ENCODE results near the gene HOXA7. TPM values are rescaled to one million over a fixed set of nuclear protein-coding genes. Genes with fewer than 3 reads are reported as not detected.

Gene HOXA7
- polyA plus RNA-seq, 1 of the 3 experiments (the other 2 are of a cell fraction), result not detected

- TF ChIP-seq, protein P1, sequence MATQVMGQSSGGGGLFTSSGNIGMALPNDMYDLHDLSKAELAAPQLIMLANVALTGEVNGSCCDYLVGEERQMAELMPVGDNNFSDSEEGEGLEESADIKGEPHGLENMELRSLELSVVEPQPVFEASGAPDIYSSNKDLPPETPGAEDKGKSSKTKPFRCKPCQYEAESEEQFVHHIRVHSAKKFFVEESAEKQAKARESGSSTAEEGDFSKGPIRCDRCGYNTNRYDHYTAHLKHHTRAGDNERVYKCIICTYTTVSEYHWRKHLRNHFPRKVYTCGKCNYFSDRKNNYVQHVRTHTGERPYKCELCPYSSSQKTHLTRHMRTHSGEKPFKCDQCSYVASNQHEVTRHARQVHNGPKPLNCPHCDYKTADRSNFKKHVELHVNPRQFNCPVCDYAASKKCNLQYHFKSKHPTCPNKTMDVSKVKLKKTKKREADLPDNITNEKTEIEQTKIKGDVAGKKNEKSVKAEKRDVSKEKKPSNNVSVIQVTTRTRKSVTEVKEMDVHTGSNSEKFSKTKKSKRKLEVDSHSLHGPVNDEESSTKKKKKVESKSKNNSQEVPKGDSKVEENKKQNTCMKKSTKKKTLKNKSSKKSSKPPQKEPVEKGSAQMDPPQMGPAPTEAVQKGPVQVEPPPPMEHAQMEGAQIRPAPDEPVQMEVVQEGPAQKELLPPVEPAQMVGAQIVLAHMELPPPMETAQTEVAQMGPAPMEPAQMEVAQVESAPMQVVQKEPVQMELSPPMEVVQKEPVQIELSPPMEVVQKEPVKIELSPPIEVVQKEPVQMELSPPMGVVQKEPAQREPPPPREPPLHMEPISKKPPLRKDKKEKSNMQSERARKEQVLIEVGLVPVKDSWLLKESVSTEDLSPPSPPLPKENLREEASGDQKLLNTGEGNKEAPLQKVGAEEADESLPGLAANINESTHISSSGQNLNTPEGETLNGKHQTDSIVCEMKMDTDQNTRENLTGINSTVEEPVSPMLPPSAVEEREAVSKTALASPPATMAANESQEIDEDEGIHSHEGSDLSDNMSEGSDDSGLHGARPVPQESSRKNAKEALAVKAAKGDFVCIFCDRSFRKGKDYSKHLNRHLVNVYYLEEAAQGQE (IDR thresholded peaks at IDR 0.05; ENCODE audit: low read depth, low read length), result no peak
- TF ChIP-seq ELF1 (IDR thresholded peaks at IDR 0.05) (no peak), NRF1 (IDR thresholded peaks at IDR 0.05; ENCODE audit: low read depth, low read length) (no peak)
These were observed 44.1 kb downstream of the HOXA7 start (continued) for GRCh38 chr7:27112361-27112760.

- ChIA-PET CTCF (interaction anchor here (0.7 kb wide), 1 partner anchor 742 kb away, joined by 3 read pairs; no protein-coding TSS in a partner anchor), POLR2A (no interaction called here)
- H4K20me1 ChIP-seq (ENCODE audit: insufficient read depth), result no peaks in the 10 kb centered on the region
- DNase-seq, result no peak
- H3K4me2 ChIP-seq, result no peak overlapping the region
- H3F3A ChIP-seq (replicated peaks; ENCODE audit: insufficient read depth), result peaks cover 5% of the 10 kb centered on the region
- peaks cover 94% of the 10 kb centered on the region for H3K27me3 ChIP-seq (ENCODE audit: insufficient read depth)
- no peaks in the 10 kb centered on the region for H3K9me2 ChIP-seq
- 2% methylated on average over 4 of the region's 4 CpGs for WGBS (ENCODE audit: low lambda C conversion rate)
- TF ChIP-seq, protein P2, sequence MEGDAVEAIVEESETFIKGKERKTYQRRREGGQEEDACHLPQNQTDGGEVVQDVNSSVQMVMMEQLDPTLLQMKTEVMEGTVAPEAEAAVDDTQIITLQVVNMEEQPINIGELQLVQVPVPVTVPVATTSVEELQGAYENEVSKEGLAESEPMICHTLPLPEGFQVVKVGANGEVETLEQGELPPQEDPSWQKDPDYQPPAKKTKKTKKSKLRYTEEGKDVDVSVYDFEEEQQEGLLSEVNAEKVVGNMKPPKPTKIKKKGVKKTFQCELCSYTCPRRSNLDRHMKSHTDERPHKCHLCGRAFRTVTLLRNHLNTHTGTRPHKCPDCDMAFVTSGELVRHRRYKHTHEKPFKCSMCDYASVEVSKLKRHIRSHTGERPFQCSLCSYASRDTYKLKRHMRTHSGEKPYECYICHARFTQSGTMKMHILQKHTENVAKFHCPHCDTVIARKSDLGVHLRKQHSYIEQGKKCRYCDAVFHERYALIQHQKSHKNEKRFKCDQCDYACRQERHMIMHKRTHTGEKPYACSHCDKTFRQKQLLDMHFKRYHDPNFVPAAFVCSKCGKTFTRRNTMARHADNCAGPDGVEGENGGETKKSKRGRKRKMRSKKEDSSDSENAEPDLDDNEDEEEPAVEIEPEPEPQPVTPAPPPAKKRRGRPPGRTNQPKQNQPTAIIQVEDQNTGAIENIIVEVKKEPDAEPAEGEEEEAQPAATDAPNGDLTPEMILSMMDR (IDR thresholded peaks at IDR 0.05), result no peak
- no peak for TF ChIP-seq MAX (IDR thresholded peaks at IDR 0.05; ENCODE audit: low read depth)
- TF ChIP-seq YY1 (IDR thresholded peaks at IDR 0.05; ENCODE audit: low read depth), result no peak
- no peak for TF ChIP-seq POLR2AphosphoS5 (IDR thresholded peaks at IDR 0.05; ENCODE audit: low read depth, low read length)
- TF ChIP-seq GABPA (IDR thresholded peaks at IDR 0.05; ENCODE audit: low read depth), result no peak
- no peak for TF ChIP-seq MEF2A (IDR thresholded peaks at IDR 0.05; ENCODE audit: borderline replicate concordance, low read depth)
- no peak for TF ChIP-seq IRF3 (IDR thresholded peaks at IDR 0.05; ENCODE audit: low read depth, low read length)
- no peak for TF ChIP-seq GATA2 (CRISPR knock-in tag; IDR thresholded peaks at IDR 0.05)
- no peak for TF ChIP-seq EZH2phosphoT487 (IDR thresholded peaks at IDR 0.05; ENCODE audit: borderline replicate concordance, low read depth)
- TF ChIP-seq TCF12 (IDR thresholded peaks at IDR 0.05), result no peak
- H3K27ac ChIP-seq (ENCODE audit: low read depth in 2 of 2, low read length in 1 of 2), result no peak overlapping the region
- no peak overlapping the region for H2AFZ ChIP-seq (ENCODE audit: low read depth)
- H3K9me3 ChIP-seq, result no peaks in the 10 kb centered on the region
- no peak overlapping the region for H3K9ac ChIP-seq
- no peak overlapping the region for H3K4me3 ChIP-seq (ENCODE audit: low read depth in 2 of 2, low read length in 1 of 2)
- no peaks in the 10 kb centered on the region; a peak in 1 of 4 replicates for H3K4me1 ChIP-seq (ENCODE audit: control insufficient read depth in 1 of 2, insufficient read depth in 2 of 2, low read depth in 1 of 2, low read length in 1 of 2)
- no peaks in the 10 kb centered on the region for H3K36me3 ChIP-seq (replicated peaks in 1 of 2; ENCODE audit: control insufficient read depth in 1 of 2, insufficient read depth in 2 of 2, low read length in 1 of 2)
- no peaks in the 10 kb centered on the region for H3K79me2 ChIP-seq (ENCODE audit: insufficient read depth)
These were observed 44.7 kb downstream of the HOXA7 start for GRCh38 chr7:27111751-27112277.

All from SK-N-SH (cell line).